ENCODE results near the gene KIAA1958. TPM values are rescaled to one million over a fixed set of nuclear protein-coding genes. Genes with fewer than 3 reads are reported as not detected.

The KIAA1958 gene
- total and polyA plus RNA-seq, 2 of the 4 experiments (the other 2 are of a cell fraction), result 0.65 to 1.8 TPM

- Histone ChIP-seq H3K36me3 (ENCODE audit: control insufficient read depth, insufficient read depth, low read length) (peaks cover 4% of the 10 kb centered on the region; the same call in 1 of the 2 replicates), H2AK9ac (replicated peaks; ENCODE audit: low read depth, low read length, poor library complexity) (no peak overlapping the region), H3K9ac (ENCODE audit: low read depth, low read length) (no peak overlapping the region), H3K79me1 (ENCODE audit: low read depth in 1 of 2, low read length in 2 of 2) (no peaks in the 10 kb centered on the region), H2BK5ac (ENCODE audit: low read depth, low read length, poor library complexity, severe bottlenecking) (no peak overlapping the region), H3K27ac (ENCODE audit: insufficient read depth, low read length) (no peak overlapping the region), H2AK5ac (ENCODE audit: low read depth, low read length) (no peak overlapping the region), H3K18ac (ENCODE audit: low read depth, low read length) (no peak overlapping the region), H3K23ac (ENCODE audit: low read depth, low read length) (no peak overlapping the region), H3K4me2 (ENCODE audit: low read depth, low read length) (no peak overlapping the region), H2AFZ (replicated peaks; ENCODE audit: low read length, poor library complexity) (no peak overlapping the region), H3K4me3 (ENCODE audit: insufficient read depth, low read depth, low read length) (no peak overlapping the region), H3K27me3 (ENCODE audit: control insufficient read depth, insufficient read depth, low read length) (no peaks in the 10 kb centered on the region), H2BK20ac (ENCODE audit: low read depth, low read length) (no peak overlapping the region), H4K91ac (ENCODE audit: insufficient read depth, low read depth, low read length) (no peak overlapping the region), H4K8ac (ENCODE audit: low read depth in 2 of 2, low read length in 2 of 2) (no peak overlapping the region), H4K5ac (ENCODE audit: low read depth, low read length) (no peak overlapping the region), H3K9me3 (ENCODE audit: control insufficient read depth, insufficient read depth, low read length) (no peaks in the 10 kb centered on the region), H3K56ac (ENCODE audit: extremely low read depth, insufficient read depth, low read length) (no peak overlapping the region), H2BK120ac (ENCODE audit: low read depth, low read length) (no peak overlapping the region), H3K4me1 (ENCODE audit: control insufficient read depth, insufficient read depth, low read length) (no peaks in the 10 kb centered on the region), H3K9me1 (ENCODE audit: insufficient read depth, low read length) (no peaks in the 10 kb centered on the region), H2BK15ac (ENCODE audit: low read depth, low read length) (no peak overlapping the region), H4K20me1 (ENCODE audit: insufficient read depth, low read length) (no peaks in the 10 kb centered on the region), H3K4ac (ENCODE audit: low read depth, low read length) (no peak overlapping the region), H3K14ac (replicated peaks; ENCODE audit: low read depth, low read length) (no peak overlapping the region)
- intact Hi-C loops (cut with micrococcal nuclease), result no loop called here
- BruUV-seq (replicated peaks), result no TSS peak
- ATAC-seq (ENCODE audit: low read depth) (no peak), DNase-seq (no peak)
- ChIA-PET CTCF (interaction anchor here (1.5 kb wide), 1 partner anchor 36 kb away, joined by 3 read pairs; no protein-coding TSS in a partner anchor), POLR2A (ENCODE audit: unreplicated experiment) (no interaction called here)
- in situ Hi-C loops (cut with MboI; ENCODE audit: low sequenced_read_pairs), result no loop called here
- dilution Hi-C loops (cut with HindIII; ENCODE audit: low sequenced_read_pairs, unreplicated experiment), result no loop called here
- TF ChIP-seq RAD21 (IDR thresholded peaks at IDR 0.05; ENCODE audit: low read length), result no peak
Observed at GRCh38 chr9:112479221-112479620, 7.4 kb upstream of the KIAA1958 start.
